Stimulated activated CD8-positive, alpha-beta memory T cell treated with anti-CD3 and anti-CD28 coated beads, Interleukin-2, amount 100 ng/mL, for 48 hours (primary cell): Measurements from ENCODE around the gene GRM4.

Source experiments
- DNase-seq, 2 donors: peaks; one replicate each; pipeline ENCODE4 v3.0.0-alpha.2; 2020; ENCODE audit warnings: low read depth in 2 of 2

The GRM4 gene

GRCh38 chr6:34085453-34086170, 60.3 kb downstream of the GRM4 start:
- DNase-seq = no peak

GRCh38 chr6:34084591-34085290, 61.1 kb downstream of the GRM4 start:
- DNase-seq = no peak

GRCh38 chr6:34082864-34083626, 62.8 kb downstream of the GRM4 start:
- DNase-seq = no peak

- DNase-seq = no peak
Observed at GRCh38 chr6:34082348-34082747, 63.5 kb downstream of the GRM4 start.

GRCh38 chr6:34080357-34080756, 65.5 kb downstream of the GRM4 start:
- DNase-seq = no peak

- no peak for DNase-seq
Observed at GRCh38 chr6:34079899-34080298, 66.0 kb downstream of the GRM4 start.

GRCh38 chr6:34075906-34076305, 70.0 kb downstream of the GRM4 start:
- no peak for DNase-seq

GRCh38 chr6:34074064-34074742, 71.7 kb downstream of the GRM4 start:
- DNase-seq = no peak

GRCh38 chr6:34073540-34073939, 72.3 kb downstream of the GRM4 start:
- no peak for DNase-seq

- DNase-seq = no peak
Observed at GRCh38 chr6:34072727-34073126, 73.2 kb downstream of the GRM4 start.

GRCh38 chr6:34071884-34072379, 74.0 kb downstream of the GRM4 start:
- no peak for DNase-seq

GRCh38 chr6:34071136-34071883, 74.6 kb downstream of the GRM4 start:
- DNase-seq = no peak

GRCh38 chr6:34070315-34071135, 75.4 kb downstream of the GRM4 start:
- no peak for DNase-seq

- no peak for DNase-seq
Observed at GRCh38 chr6:34068462-34069044, 77.3 kb downstream of the GRM4 start.

GRCh38 chr6:34067814-34068213, 78.1 kb downstream of the GRM4 start:
- DNase-seq = no peak

GRCh38 chr6:34066772-34067770, 78.8 kb downstream of the GRM4 start:
- DNase-seq = no peak

GRCh38 chr6:34066218-34066571, 79.7 kb downstream of the GRM4 start:
- DNase-seq = no peak

- DNase-seq = no peak
Observed at GRCh38 chr6:34065466-34066217, 80.2 kb downstream of the GRM4 start.
